GM19025 (cell line): ENCODE data around the gene TCOF1.

Source experiments
- ATAC-seq: cut with Tn5 transposase; IDR thresholded peaks from one replicate; pipeline ENCODE4 v1.9.1; 2021; ENCODE audit warnings: mild to moderate bottlenecking, low read depth, moderate library complexity; ENCODE audit not compliant: unreplicated experiment

TCOF1 gene

DNA sequence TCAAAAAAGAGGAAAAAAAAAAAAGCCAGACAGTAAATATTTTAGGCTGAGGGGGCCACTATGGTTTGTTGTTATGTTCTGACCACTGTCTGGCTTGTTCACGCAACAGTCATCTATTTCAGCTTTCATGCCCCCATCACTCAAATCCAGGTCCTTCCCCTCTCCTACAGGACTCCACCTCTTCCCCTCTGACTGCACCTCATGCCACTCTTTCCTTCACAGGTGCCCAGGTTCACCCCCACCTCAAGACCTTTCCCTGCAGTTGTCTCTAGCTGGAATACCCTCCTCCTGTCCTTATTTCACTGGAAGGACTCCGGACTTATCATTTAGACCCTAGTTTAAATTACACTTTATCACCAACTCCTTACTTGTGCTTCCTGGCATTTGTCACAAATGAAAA is 88.6 kb downstream of the TCOF1 start:
- ATAC-seq, result no peak

DNA sequence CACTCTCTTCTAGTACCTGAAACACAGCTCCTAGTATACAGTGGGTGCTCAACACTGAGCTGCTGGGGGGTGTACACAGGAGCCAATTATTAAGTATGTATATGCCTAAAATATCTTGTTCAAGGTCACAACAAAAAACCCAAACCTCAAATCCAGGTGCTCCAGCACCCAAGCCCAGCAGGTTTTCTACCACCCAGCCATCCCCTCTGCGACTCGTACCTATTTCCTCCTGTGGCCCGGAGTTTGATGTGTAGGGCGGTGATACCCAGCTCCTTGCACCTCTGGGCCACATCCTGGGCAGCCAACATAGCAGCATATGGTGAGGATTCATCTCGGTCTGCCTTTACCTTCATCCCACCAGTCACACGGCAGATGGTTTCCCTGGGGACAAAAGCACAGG is 89.1 kb downstream of the TCOF1 start:
- ATAC-seq, result no peak

DNA sequence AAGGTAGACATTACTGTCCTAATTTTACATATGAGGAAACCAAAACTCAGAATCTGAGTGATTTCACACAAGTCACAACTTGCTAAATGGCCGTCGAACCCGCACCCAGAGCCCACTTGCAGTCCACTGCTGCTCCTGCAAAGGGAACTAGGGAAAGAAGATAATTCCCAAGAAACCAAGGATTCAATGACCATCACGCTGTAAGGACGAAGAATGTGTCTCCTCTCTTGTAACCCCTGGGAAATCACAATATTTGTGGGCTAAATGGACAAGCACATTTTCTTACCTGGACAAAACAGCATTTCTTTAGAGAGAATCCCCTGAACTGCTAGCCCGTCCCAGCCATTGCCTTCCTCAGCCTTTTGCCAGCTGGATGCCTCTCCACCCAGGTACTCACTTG is 89.7 kb downstream of the TCOF1 start:
- no peak for ATAC-seq

DNA sequence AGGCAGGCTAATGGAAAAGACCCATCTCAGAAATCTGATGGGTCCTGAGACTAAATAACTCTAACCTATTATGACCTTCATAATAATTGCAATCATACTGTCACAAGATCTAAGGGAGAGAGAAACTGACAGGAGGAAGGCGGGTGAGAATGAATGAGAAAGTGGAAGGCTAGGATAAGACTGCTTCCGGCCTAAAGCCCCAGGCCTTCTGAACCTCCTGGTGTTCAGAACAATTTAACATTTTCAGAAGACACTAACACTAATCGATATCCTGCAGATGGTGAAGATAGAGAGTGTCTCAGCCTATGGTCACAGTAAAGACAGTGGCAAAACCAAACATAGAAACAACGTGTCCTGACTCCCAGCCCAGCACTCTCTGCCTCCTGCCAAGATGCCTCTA is 90.8 kb downstream of the TCOF1 start:
- ATAC-seq, result no peak

DNA sequence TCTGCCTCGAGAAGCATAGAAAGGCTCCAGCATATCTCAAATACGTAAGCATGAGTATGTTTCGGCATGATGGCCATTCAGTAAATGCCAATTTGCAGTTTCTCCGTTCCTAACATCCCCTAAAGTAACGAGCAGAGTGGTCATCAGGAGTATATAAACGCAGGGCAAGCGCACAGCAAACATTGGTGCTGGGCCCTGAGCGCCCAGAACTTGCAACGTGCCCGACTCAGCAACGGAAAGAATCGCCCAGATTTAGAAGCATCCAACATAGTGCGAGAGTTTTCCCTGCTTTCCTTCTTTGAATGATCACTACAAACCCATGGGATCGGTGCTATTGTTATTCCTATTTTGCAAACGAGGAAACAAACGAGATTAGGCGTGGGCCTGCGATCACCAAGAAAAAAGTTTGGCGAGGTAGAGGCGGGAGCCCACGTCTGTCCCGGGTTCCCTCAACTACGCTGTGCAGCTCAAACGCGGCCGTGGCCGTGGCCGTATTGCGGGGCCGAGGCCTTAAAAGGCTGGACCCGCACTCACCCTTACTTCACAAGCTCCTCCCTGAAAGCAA is 91.5 kb downstream of the TCOF1 start:
- peak; percentile 23 for ATAC-seq
